Subcutaneous adipose tissue (tissue), 4 donors: ENCODE results near the gene RAVER2. TPM values are rescaled to one million over a fixed set of nuclear protein-coding genes. Genes with fewer than 3 reads are reported as not detected.

ENCODE experiments used
- CTCF ChIP-seq: fragments of 450-650 bp; IDR thresholded peaks from one replicate; pipeline ENCODE4 v1.5.1; 2016; ENCODE audit warnings: low read depth, mild to moderate bottlenecking, control low read depth, antibody characterized with exemption, moderate library complexity
- total RNA-seq, 4 donors: library from RNA; depleted of rRNA; stranded (reverse); fragments of >200 nt; gene quantifications; one replicate each; pipeline ENCODE4 v1.1.0, GENCODE V29; 2016

The RAVER2 gene
- total RNA-seq, 4 donors from 2014 or later: 6.4 to 11.5 (median 8.6) TPM

GRCh38 chr1:64750875-64751274, 6.0 kb downstream of the RAVER2 start:
- TF ChIP-seq CTCF: no peak

GRCh38 chr1:64754173-64754572, 9.3 kb downstream of the RAVER2 start:
- TF ChIP-seq CTCF: no peak

GRCh38 chr1:64755361-64755760, 10.5 kb downstream of the RAVER2 start:
- TF ChIP-seq CTCF: no peak

GRCh38 chr1:64756770-64757169, 11.9 kb downstream of the RAVER2 start:
- TF ChIP-seq CTCF: no peak

- TF ChIP-seq CTCF: no peak
These were observed 12.3 kb downstream of the RAVER2 start for GRCh38 chr1:64757213-64757612.

GRCh38 chr1:64758233-64758632, 13.4 kb downstream of the RAVER2 start:
- TF ChIP-seq CTCF: no peak

GRCh38 chr1:64759968-64760367, 15.1 kb downstream of the RAVER2 start:
- TF ChIP-seq CTCF: no peak
